ENCODE measurements around the gene ZNF668. TPM values are rescaled to one million over a fixed set of nuclear protein-coding genes. Genes with fewer than 3 reads are reported as not detected.

The ZNF668 gene
- total and polyA plus RNA-seq, 4 donors = 0.92 to 4.8 (median 3.9) TPM

GRCh38 chr16:31032736-31033708 lies 41.0 kb downstream of the ZNF668 start, which contains the start of gene STX4 (continued):
- TF ChIP-seq ZBTB33 (IDR thresholded peaks at IDR 0.05) (no peak), TAF1 (conservative IDR thresholded peaks at IDR 0.05) (no peak), HNF4G (IDR thresholded peaks at IDR 0.05) (no peak), RAD21 (IDR thresholded peaks at IDR 0.05) (peak in 1 of 2 donors; percentile 50), FOXA2 (IDR thresholded peaks at IDR 0.05) (no peak), ATF3 (IDR thresholded peaks at IDR 0.05) (no peak), RXRA (IDR thresholded peaks at IDR 0.05) (peak; percentile 58 to 70), YY1 (IDR thresholded peaks at IDR 0.05) (no peak), GABPA (IDR thresholded peaks at IDR 0.05 in 1 of 2, conservative IDR thresholded peaks at IDR 0.05 in 1 of 2) (peak; percentile 97 to 99), MAX (IDR thresholded peaks at IDR 0.05) (peak; percentile 49), NR2F2 (IDR thresholded peaks at IDR 0.05) (peak; percentile 58), SP1 (IDR thresholded peaks at IDR 0.05) (peak; percentile 61), FOXA1 (IDR thresholded peaks at IDR 0.05) (no peak)

GRCh38 chr16:31031276-31031675 lies 42.8 kb downstream of the ZNF668 start:
- H3K36me3 ChIP-seq (ENCODE audit: control insufficient read depth in 4 of 4, insufficient read depth in 3 of 4, low read depth in 1 of 4, low read length in 3 of 4) = peaks cover 1 to 7% (median 3%) of the 10 kb centered on the region in 4 donors
- no peak for DNase-seq (ENCODE audit: low spot score)
- no peaks in the 10 kb centered on the region for H3K9me3 ChIP-seq (ENCODE audit: control insufficient read depth in 4 of 4, low read length in 3 of 4)
- H3K27me3 ChIP-seq (ENCODE audit: control insufficient read depth in 4 of 4, insufficient read depth in 4 of 4, low read length in 3 of 4) = no peaks in the 10 kb centered on the region
- TF ChIP-seq SP1 (IDR thresholded peaks at IDR 0.05) (no peak), FOXA2 (IDR thresholded peaks at IDR 0.05) (no peak), GABPA (IDR thresholded peaks at IDR 0.05 in 1 of 2, conservative IDR thresholded peaks at IDR 0.05 in 1 of 2) (no peak), HNF4A (conservative IDR thresholded peaks at IDR 0.05) (no peak), YY1 (IDR thresholded peaks at IDR 0.05) (no peak), RXRA (IDR thresholded peaks at IDR 0.05) (no peak), REST (IDR thresholded peaks at IDR 0.05) (no peak), HNF4G (IDR thresholded peaks at IDR 0.05) (no peak), ZBTB33 (IDR thresholded peaks at IDR 0.05) (no peak), NR2F2 (IDR thresholded peaks at IDR 0.05) (no peak), EGR1 (IDR thresholded peaks at IDR 0.05; ENCODE audit: low read depth in 2 of 2) (no peak), JUND (IDR thresholded peaks at IDR 0.05) (no peak), ATF3 (IDR thresholded peaks at IDR 0.05) (no peak), MAX (IDR thresholded peaks at IDR 0.05) (no peak), FOXA1 (IDR thresholded peaks at IDR 0.05) (no peak), RAD21 (IDR thresholded peaks at IDR 0.05) (no peak), CTCF (IDR thresholded peaks at IDR 0.05; ENCODE audit: low read depth, low read length, missing input control) (no peak), TAF1 (conservative IDR thresholded peaks at IDR 0.05) (no peak)
- peaks cover 4 to 13% (median 7%) of the 10 kb centered on the region in 4 donors for H3K4me1 ChIP-seq (ENCODE audit: control insufficient read depth in 4 of 4, insufficient read depth in 4 of 4, low read length in 3 of 4)
- 92% methylated on average over 4 of the region's 4 CpGs for WGBS
- no peak overlapping the region for H3K27ac ChIP-seq (ENCODE audit: low read depth in 1 of 2, low read length in 2 of 2)
- no peak overlapping the region for H3K4me3 ChIP-seq (ENCODE audit: low read depth in 1 of 3, low read length in 3 of 3)
- H3K9ac ChIP-seq (ENCODE audit: low read depth in 1 of 2, low read length in 2 of 2) = no peak overlapping the region

All from liver (tissue), 9 donors.